Suprapubic skin (tissue), 3 donors: Measurements from ENCODE around the gene MED31.

Experiments used
- CTCF ChIP-seq, 2 donors: fragments of 200-600 bp in 1 of 2; fragments of 450-650 bp in 1 of 2; sonication (generic) in 1 of 2; IDR thresholded peaks; one replicate each; pipeline ENCODE4 v1.5.1; 2016 to 2019; ENCODE audit warnings: antibody characterized with exemption in 2 of 2, mild to moderate bottlenecking in 1 of 2, moderate library complexity in 1 of 2
- POLR2AphosphoS5 ChIP-seq, 3 donors: sonication (generic); formaldehyde crosslinking; IDR thresholded peaks; one replicate each; pipeline ENCODE4 v1.6.1; 2017; ENCODE audit warnings: antibody characterized with exemption in 3 of 3

- TF ChIP-seq CTCF (IDR thresholded peaks at IDR 0.05) (no peak), POLR2AphosphoS5 (IDR thresholded peaks at IDR 0.05) (no peak)
Observed at GRCh38 chr17:6633263-6633662, 18.1 kb downstream of the MED31 start.
